GM19438 (cell line): ENCODE data around the gene FADS6.

ENCODE experiments used
- ATAC-seq: cut with Tn5 transposase; IDR thresholded peaks from one replicate; pipeline ENCODE4 v1.9.1; 2021; ENCODE audit warnings: low read depth; ENCODE audit not compliant: unreplicated experiment

Gene FADS6, protein sequence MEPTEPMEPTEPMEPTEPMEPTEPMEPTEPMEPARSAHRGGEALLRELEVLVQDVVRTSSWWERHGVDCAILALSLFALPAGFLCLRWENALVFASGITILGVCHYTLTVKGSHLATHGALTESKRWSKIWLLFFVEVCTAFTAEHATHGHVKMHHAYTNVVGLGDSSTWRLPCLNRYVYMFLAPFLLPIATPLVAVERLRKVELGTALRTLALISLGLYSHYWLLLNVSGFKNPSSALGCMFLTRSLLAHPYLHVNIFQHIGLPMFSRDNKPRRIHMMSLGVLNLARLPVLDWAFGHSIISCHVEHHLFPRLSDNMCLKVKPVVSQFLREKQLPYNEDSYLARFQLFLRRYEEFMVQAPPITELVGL

GRCh38 chr17:74892974-74893911, at the start of gene FADS6:
Gene FADS6, minus strand, starts transcription at chr17:74893633. Its CDS starts 38 bp downstream, at chr17:74893595.
- no peak for ATAC-seq

GRCh38 chr17:74941128-74941725, 47.8 kb upstream of the FADS6 start:
- ATAC-seq, result no peak

DNA sequence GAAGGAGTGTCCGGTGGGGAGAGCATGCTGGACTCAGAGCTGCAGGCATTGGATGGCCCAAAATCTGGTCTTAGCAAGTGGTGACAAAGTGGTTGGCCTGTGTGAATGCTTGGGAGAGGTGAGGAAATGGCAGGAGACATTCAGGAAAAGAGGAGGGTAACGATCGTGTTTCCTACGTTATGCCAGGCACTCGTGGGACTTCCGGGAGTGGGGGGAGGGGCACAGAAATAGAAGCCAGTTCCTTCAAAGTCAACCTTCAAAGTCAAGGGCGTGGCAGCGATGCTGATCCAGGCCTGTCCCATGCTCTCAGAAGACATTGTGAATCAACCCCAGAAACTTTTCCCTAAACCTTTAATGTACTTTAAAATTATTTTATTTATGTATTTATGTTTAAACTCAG, 46.1 kb upstream of the FADS6 start:
- ATAC-seq, result no peak

DNA sequence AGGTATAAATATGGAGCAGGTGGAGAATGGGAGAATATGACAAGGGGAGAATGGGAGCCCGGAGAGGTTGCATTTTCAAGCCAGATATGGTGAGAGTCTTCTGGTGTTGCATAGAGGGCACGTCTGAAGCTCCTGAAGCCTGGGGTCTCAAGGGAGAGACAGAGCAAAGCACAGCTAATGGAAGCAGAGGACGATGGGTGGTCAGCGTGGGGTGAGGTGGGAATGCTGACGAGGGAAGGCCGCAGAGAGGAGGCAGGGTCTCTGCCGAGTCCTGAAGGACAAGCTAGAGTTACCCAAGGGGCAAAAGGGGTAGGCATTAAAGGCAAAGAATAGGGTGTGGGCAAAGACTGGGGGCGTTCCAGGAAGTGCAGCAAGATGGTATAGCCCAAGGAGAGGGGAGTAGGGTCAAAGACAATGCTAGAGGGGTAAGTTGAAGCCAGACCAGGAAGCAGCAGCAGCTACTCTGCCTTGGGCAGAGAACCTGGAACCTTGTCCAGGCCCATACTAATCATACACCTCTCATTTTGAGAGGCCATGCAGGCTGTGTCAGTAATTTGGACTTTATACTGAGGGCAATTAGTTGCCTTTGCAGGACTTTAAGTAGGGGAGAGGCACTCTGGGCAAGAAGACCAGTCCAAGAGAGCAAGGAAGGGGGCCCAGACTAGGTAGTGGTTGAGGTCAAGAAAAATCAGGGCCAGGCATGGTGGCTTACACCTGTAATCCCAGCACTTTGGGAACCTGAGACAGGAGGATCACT, 44.9 kb upstream of the FADS6 start:
- ATAC-seq, result no peak

- no peak for ATAC-seq
These were observed 43.9 kb upstream of the FADS6 start for GRCh38 chr17:74937064-74938051.

DNA sequence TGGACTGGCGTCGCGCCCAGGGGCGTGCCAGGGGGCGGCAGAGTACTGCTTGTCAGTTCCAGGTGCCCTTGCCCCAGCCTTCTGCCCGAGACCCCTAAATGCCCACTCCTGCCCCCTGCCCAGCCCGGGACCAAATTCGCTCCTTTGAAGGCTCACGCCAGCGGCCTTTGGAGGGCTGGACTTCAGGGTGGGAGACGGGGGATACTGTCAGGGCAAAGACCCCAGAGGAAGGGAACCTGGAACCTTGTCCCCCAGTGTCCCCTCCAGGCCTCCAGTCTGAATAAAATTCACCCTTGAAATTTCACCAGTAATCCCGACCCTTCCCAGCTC, 43.0 kb upstream of the FADS6 start:
- ATAC-seq, result no peak

DNA sequence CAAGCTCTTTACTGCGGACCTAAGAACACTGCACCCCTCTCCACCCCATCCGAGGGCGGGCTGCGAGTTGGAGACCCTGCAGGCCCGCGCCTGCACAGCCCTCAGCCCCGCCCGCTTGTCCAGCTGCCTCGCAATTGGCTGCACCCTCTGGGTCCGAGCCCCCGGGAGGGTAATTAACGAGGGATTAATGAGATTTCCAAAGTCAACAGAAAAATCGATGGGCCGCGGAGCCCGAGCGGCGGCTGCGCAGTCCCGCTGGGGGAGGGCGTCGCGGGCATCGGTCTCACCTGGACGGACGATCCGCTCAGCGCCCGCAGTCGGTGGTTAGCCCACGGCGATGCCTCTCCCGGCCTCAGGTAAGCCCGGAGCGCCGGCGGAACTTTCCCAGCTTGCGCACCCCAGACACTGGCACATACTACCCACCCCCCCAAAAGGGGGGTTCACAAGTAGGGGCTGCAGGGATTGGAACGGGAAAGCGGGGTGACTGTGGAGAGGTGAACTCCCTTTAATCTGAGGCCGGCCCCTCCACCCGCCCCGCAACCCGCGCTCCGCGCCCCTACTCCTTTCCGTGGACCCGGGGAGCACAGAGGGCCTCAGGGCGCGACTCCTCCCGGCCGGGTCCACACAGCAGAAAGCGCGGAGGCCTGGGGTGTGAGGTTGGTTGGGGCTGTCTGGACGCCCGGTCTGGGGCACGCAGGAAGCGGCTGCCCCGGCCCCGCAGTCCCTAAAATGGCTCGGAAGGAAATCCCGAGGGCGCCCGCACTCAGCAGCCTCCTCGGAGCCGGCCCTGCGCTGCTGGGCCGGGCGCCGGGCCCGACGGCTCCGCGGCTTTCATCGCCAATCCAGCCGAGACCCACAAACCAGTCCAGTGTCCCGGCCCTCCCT, 42.4 kb upstream of the FADS6 start, which contains the start of gene OTOP3:
OTOP3 (plus strand) TSS at position 314 of the 885 bp plus-strand sequence; CDS start at position 338, 24 bp downstream.
- no peak for ATAC-seq

DNA sequence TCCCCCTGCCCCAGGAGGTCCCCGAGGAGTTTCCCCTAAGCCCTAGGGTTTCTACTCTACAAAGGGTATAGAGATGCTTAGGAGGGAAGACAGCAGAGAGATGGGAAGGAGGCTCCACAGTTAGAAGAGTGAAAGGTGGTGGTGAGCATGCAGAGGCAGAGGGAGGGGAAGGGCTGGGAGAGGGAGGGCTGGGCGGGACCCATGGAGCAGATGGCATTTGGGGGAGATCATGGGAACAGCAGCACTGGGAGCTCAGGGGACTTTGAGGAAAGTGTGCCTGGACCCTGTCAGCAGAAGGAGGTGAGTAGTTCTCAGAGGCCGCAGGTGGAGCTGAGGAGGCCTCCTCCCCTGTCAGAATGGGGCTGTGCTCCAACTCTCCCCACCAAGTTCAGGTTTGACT, 41.6 kb upstream of the FADS6 start:
- ATAC-seq, result no peak

- ATAC-seq, result no peak
These were observed 37.2 kb upstream of the FADS6 start for GRCh38 chr17:74930535-74931036.

- ATAC-seq, result no peak
These were observed 35.4 kb upstream of the FADS6 start for GRCh38 chr17:74928786-74929185.

GRCh38 chr17:74925242-74925641, 31.8 kb upstream of the FADS6 start:
- ATAC-seq, result no peak

- ATAC-seq, result no peak
These were observed 31.0 kb upstream of the FADS6 start, which contains the start of gene OTOP2 for GRCh38 chr17:74924250-74924948. Gene OTOP2, plus strand, starts transcription at chr17:74924273. Its CDS starts 360 bp downstream, at chr17:74924633.

GRCh38 chr17:74923538-74924249, 30.3 kb upstream of the FADS6 start:
- no peak for ATAC-seq

DNA sequence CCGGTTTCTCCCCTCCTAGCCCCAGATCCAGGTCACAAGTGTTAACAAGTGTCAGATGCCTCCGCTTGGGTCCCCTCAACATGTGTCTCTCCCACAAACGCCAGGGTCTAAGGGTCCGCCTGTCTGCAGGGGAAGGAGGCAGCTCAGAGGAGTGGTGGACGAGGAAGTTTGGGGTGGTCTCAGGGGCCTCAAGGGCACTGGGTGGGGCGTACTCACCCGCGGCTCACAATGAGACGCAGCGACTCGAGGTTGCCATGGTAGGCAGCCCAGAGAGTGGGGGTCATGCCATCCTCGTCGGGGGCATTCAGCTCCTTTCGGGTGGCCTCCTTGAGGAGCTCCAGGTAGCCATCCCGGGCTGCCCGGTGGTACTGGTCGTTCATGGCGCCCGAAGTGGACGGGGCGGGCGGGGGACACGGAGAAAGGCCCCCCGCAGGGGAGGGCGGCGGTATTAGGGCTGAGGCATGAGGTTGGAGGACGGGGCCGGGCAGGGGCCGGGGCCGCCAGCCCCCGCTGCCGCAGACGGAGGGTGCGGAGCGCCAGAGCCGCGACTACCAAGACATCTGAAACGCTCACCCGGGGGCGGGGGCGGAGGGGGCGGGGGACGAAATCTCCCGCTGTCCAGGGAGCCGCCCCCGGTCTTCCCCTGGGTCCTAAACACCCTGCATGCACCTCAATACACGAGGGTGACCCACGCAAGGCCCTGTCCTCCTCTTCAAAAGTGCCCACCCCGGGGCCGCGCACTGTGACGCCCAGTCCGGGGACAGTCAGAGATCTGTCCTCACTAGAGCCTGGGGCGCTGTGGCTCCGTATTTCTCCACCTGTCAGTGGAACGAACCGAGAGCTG, 29.5 kb upstream of the FADS6 start, which contains the start of gene USH1G:
USH1G (minus strand) TSS at position 562 of the 844 bp plus-strand sequence; CDS start at position 380, 182 bp downstream.
- ATAC-seq, result no peak

- no peak for ATAC-seq
These were observed 28.7 kb upstream of the FADS6 start for GRCh38 chr17:74922172-74922571.

DNA sequence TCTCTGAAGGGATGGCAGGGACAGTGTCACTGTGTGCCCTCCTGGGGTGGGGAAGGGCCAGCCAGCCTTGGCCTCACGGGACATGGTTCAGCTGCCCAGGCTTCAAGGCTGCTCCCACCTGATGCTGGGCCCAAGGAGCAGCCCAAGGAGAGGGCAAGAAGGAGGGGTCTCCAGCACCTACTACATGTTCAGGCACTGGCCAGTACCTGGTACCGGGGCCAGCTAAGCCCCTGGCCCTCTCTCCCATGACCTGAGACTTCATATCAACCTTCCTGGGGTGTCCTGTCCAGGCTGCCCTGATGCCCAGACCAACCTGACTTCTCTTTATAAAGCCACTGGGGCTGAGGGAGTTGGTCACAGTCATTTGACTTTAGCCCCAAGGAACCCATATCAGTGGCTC, 28.3 kb upstream of the FADS6 start:
- ATAC-seq, result no peak
